Testis (tissue), 3 donors: ENCODE measurements around the gene ANKRD11. TPM values are rescaled to one million over a fixed set of nuclear protein-coding genes. Genes with fewer than 3 reads are reported as not detected.

ENCODE experiments used
- DNase-seq: peaks from one replicate; pipeline ENCODE4 v3.0.0-alpha.2; 2019
- H3K27ac ChIP-seq, 2 donors: fragments of 200-600 bp; sonication (generic); one replicate each; pipeline ENCODE4 v1.5.1; 2019
- H3K27me3 ChIP-seq: fragments of 200-600 bp; sonication (generic); one replicate; pipeline ENCODE4 v1.5.1; 2019
- H3K36me3 ChIP-seq: fragments of 200-600 bp; sonication (generic); one replicate; pipeline ENCODE4 v1.5.1; 2017; ENCODE audit warnings: low read depth; ENCODE audit errors: missing control alignments
- H3K4me1 ChIP-seq: fragments of 200-600 bp; sonication (generic); one replicate; pipeline ENCODE4 v1.5.1; 2019
- H3K4me3 ChIP-seq, 2 donors: fragments of 200-600 bp; sonication (generic); one replicate each; pipeline ENCODE4 v1.5.1; 2017 to 2019
- H3K9me3 ChIP-seq: fragments of 200-600 bp; sonication (generic); one replicate; pipeline ENCODE4 v1.5.1; 2017
- CTCF ChIP-seq, 3 experiments: fragments of 450-650 bp in 2 of 3; fragments of 200-600 bp in 1 of 3; sonication (generic) in 1 of 3; IDR thresholded peaks; one replicate each; pipeline ENCODE4 v1.5.1; 2016 to 2019; ENCODE audit warnings: antibody characterized with exemption in 3 of 3, mild to moderate bottlenecking in 2 of 3, moderate library complexity in 1 of 3
- POLR2A ChIP-seq: fragments of 450-650 bp; IDR thresholded peaks from one replicate; pipeline ENCODE4 v1.6.1; 2017; ENCODE audit warnings: antibody characterized with exemption, mild to moderate bottlenecking, moderate library complexity
- WGBS, 2 donors: methylation state at CpG; one replicate each; pipeline ENCODE4 v1.1.5; 2018; 5-methylcytosine and 5-hydroxymethylcytosine counted together
- intact Hi-C: fragments of 100-400 bp; cut with DNase I; formaldehyde crosslinking; loops from one replicate; pipeline ENCODE4 v1.15.1; 2023; ENCODE audit warnings: low total_unique reads
- polyA plus RNA-seq: library from polyadenylated mRNA; stranded (reverse); fragments of 350-450 nt; fragmentation: Illumina TruSeq; extraction: RNeasy Lipid Tissue Mini Kit (QIAGEN cat#74804); gene quantifications from one replicate; pipeline ENCODE4 v1.2.3, GENCODE V29; 2014; ENCODE audit warnings: low read depth, low replicate concordance; ENCODE audit not compliant: insufficient read depth
- total RNA-seq, 2 donors: library from RNA; depleted of rRNA; stranded (reverse); fragments of >200 nt; gene quantifications; one replicate each; pipeline ENCODE4 v1.2.3, GENCODE V29; 2016

ANKRD11 gene
- total and polyA plus RNA-seq, 3 donors from 2014 or later = 49.7 to 187 (median 150) TPM

GRCh38 chr16:89291776-89292175, 198.6 kb downstream of the ANKRD11 start:
- H3K27ac ChIP-seq = no peak overlapping the region
- H3K4me1 ChIP-seq = peaks cover 10% of the 10 kb centered on the region
- 70 to 88% methylated on average over 13 of the region's 13 CpGs for WGBS, 2 donors
- H3K4me3 ChIP-seq = no peak overlapping the region
- no peak for DNase-seq
- TF ChIP-seq CTCF (IDR thresholded peaks at IDR 0.05) (no peak), POLR2A (no peak)
- H3K36me3 ChIP-seq = no peaks in the 10 kb centered on the region
- no peaks in the 10 kb centered on the region for H3K27me3 ChIP-seq
- intact Hi-C loops = no loop called here
- H3K9me3 ChIP-seq = no peaks in the 10 kb centered on the region

- H3K9me3 ChIP-seq = no peaks in the 10 kb centered on the region
- TF ChIP-seq POLR2A = no peak
- TF ChIP-seq CTCF (IDR thresholded peaks at IDR 0.05) = no peak
- 82 to 87% methylated on average over 9 of the region's 9 CpGs for WGBS, 2 donors
- no peak overlapping the region for H3K27ac ChIP-seq
- DNase-seq = no peak
- peaks cover 10% of the 10 kb centered on the region for H3K4me1 ChIP-seq
- H3K36me3 ChIP-seq = no peaks in the 10 kb centered on the region
- H3K27me3 ChIP-seq = no peaks in the 10 kb centered on the region
- intact Hi-C loops = no loop called here
- no peak overlapping the region for H3K4me3 ChIP-seq
Measured at GRCh38 chr16:89291363-89291762, 199.0 kb downstream of the ANKRD11 start.

GRCh38 chr16:89290887-89291286, 199.5 kb downstream of the ANKRD11 start:
- peaks cover 10% of the 10 kb centered on the region for H3K4me1 ChIP-seq
- intact Hi-C loops = no loop called here
- DNase-seq = no peak
- no peaks in the 10 kb centered on the region for H3K36me3 ChIP-seq
- H3K27ac ChIP-seq = no peak overlapping the region
- WGBS, 2 donors = 87 to 91% methylated on average over 9 to 17 of the region's 17 CpGs
- no peak for TF ChIP-seq CTCF (IDR thresholded peaks at IDR 0.05)
- no peak for TF ChIP-seq POLR2A
- H3K4me3 ChIP-seq = no peak overlapping the region
- H3K9me3 ChIP-seq = no peaks in the 10 kb centered on the region
- H3K27me3 ChIP-seq = no peaks in the 10 kb centered on the region

GRCh38 chr16:89290472-89290871, 199.9 kb downstream of the ANKRD11 start:
- no peaks in the 10 kb centered on the region for H3K9me3 ChIP-seq
- H3K27ac ChIP-seq = no peak overlapping the region
- peaks cover 10% of the 10 kb centered on the region for H3K4me1 ChIP-seq
- no peaks in the 10 kb centered on the region for H3K27me3 ChIP-seq
- WGBS, 2 donors = 85 to 91% methylated on average over 12 to 15 of the region's 16 CpGs
- no peak for DNase-seq
- H3K36me3 ChIP-seq = no peaks in the 10 kb centered on the region
- TF ChIP-seq POLR2A = no peak
- no peak for TF ChIP-seq CTCF (IDR thresholded peaks at IDR 0.05)
- H3K4me3 ChIP-seq = no peak overlapping the region
- intact Hi-C loops = no loop called here
